HCT116 (cell line): Measurements from ENCODE around the gene ADD2. TPM values are rescaled to one million over a fixed set of nuclear protein-coding genes. Genes with fewer than 3 reads are reported as not detected.

Experiments
- ATAC-seq: fragments of 200-7000 bp; cut with Tn5 transposase; 2 replicates; pipeline ENCODE4 v1.9.1; 2020; ENCODE audit warnings: mild to moderate bottlenecking, moderate library complexity
- BruUV-seq: library from RNA; stranded (reverse); fragments of 400-500 nt; replicated peaks from 2 replicates; lab custom pipeline; 2021; lab: Mats Ljungman, UMichigan
- CTCF ChIA-PET: fragments of 300-600 bp; sonication (Branson Sonifier 250); formaldehyde crosslinking; loops from one replicate; lab custom pipeline; 2021; ENCODE audit warnings: antibody characterized with exemption; lab: Charles Lee
- POLR2A ChIA-PET: fragments of 300-600, 350-600 bp; sonication (Branson Sonifier 250); formaldehyde crosslinking; loops from one replicate; lab custom pipeline; 2021; ENCODE audit warnings: antibody characterized with exemption; lab: Charles Lee
- RAD21 ChIA-PET, 2 experiments: fragments of 300-600 bp; sonication (Branson Sonifier 250); formaldehyde crosslinking; loops; one replicate each; lab custom pipeline; 2023; ENCODE audit warnings: low total read pairs in 2 of 2; ENCODE audit not compliant: uncharacterized antibody in 2 of 2, unreplicated experiment in 2 of 2, low non-redundant PET in 1 of 2; lab: Charles Lee
- DNase-seq: peaks from one replicate; pipeline ENCODE4 v3.0.0-alpha.2; 2010; ENCODE audit warnings: low read depth, low spot score
- H2AFZ ChIP-seq: fragments of 200-600 bp; shearing (Covaris generic), sonication (generic); 2 replicates; pipeline ENCODE4 v1.6.1; 2017; ENCODE audit warnings: low read depth, mixed run types, mixed read lengths, antibody characterized with exemption, low read length; ENCODE audit not compliant: poor library complexity, severe bottlenecking
- H3K27ac ChIP-seq: 2 replicates; pipeline ENCODE4 v1.5.1; 2012; ENCODE audit warnings: low read depth, low read length
- H3K27me3 ChIP-seq: fragments of 200-600 bp; sonication (generic); 2 replicates; pipeline ENCODE4 v1.6.1; 2016; ENCODE audit warnings: mixed run types, low read length, mixed read lengths; ENCODE audit not compliant: insufficient read depth
- H3K36me3 ChIP-seq, 2 experiments: fragments of 200-500 bp in 1 of 2; fragments of 200-600 bp in 1 of 2; sonication (Bioruptor generic) in 1 of 2; sonication (generic) in 1 of 2; 2 replicates each; pipeline versions ENCODE4 v1.5.1 to v1.6.1; 2014 to 2016; ENCODE audit warnings: low read length in 2 of 2, inconsistent platforms in 1 of 2, mixed read lengths in 1 of 2, mixed run types in 1 of 2; ENCODE audit not compliant: insufficient read depth in 2 of 2, control insufficient read depth in 1 of 2
- H3K4me1 ChIP-seq, 2 experiments: fragments of 200-600 bp in 1 of 2; sonication (generic) in 1 of 2; 2 replicates each; pipeline versions ENCODE4 v1.5.1 to v1.6.1; 2012 to 2017; ENCODE audit warnings: low read length in 2 of 2, inconsistent platforms in 1 of 2, mild to moderate bottlenecking in 1 of 2, mixed read lengths in 1 of 2, mixed run types in 1 of 2, moderate library complexity in 1 of 2; ENCODE audit not compliant: insufficient read depth in 2 of 2, control insufficient read depth in 1 of 2
- H3K4me2 ChIP-seq: fragments of 200-600 bp; sonication (generic); 2 replicates; pipeline ENCODE4 v1.6.1; 2017; ENCODE audit warnings: mixed run types, low read length, mixed read lengths
- H3K4me3 ChIP-seq, 2 experiments: fragments of 200-600 bp in 1 of 2; sonication (generic) in 1 of 2; replicated peaks in 1 of 2; 2 replicates each; pipeline ENCODE4 v1.5.1; 2011 to 2016; ENCODE audit warnings: low read length in 2 of 2, control low read depth in 1 of 2, low read depth in 1 of 2, mild to moderate bottlenecking in 1 of 2, mixed read lengths in 1 of 2, mixed run types in 1 of 2
- H3K79me2 ChIP-seq: fragments of 200-600 bp; sonication (generic); 2 replicates; pipeline ENCODE4 v1.6.1; 2017; ENCODE audit warnings: mild to moderate bottlenecking, mixed run types, low read length, moderate library complexity, mixed read lengths; ENCODE audit not compliant: insufficient read depth
- H3K9ac ChIP-seq: fragments of 200-600 bp; sonication (generic); 2 replicates; pipeline ENCODE4 v1.6.1; 2016; ENCODE audit warnings: low read length, mixed read lengths
- H3K9me2 ChIP-seq: fragments of 200-600 bp; sonication (generic), shearing (Covaris generic); 2 replicates; pipeline ENCODE4 v1.6.1; 2017; ENCODE audit warnings: mixed run types, mild to moderate bottlenecking, moderate library complexity; ENCODE audit not compliant: insufficient read depth
- H3K9me3 ChIP-seq, 2 experiments: fragments of 200-500 bp in 1 of 2; fragments of 200-600 bp in 1 of 2; sonication (Bioruptor generic) in 1 of 2; sonication (generic) in 1 of 2; 2 replicates each; pipeline ENCODE4 v1.6.1; 2014 to 2017; ENCODE audit warnings: low read length in 2 of 2, mixed read lengths in 2 of 2, inconsistent platforms in 1 of 2, low read depth in 1 of 2, mild to moderate bottlenecking in 1 of 2, mixed run types in 1 of 2, moderate library complexity in 1 of 2; ENCODE audit not compliant: control insufficient read depth in 1 of 2, insufficient read depth in 1 of 2
- H4K20me1 ChIP-seq: fragments of 200-600 bp; sonication (generic), shearing (Covaris generic); 2 replicates; pipeline ENCODE4 v1.6.1; 2017; ENCODE audit warnings: mixed run types, mild to moderate bottlenecking, moderate library complexity; ENCODE audit not compliant: insufficient read depth
- CEBPB ChIP-seq: IDR thresholded peaks from 2 replicates; pipeline ENCODE4 v1.6.1; 2012; ENCODE audit warnings: low read depth
- EZH2 ChIP-seq: fragments of 200-600 bp; sonication (generic); IDR thresholded peaks from 2 replicates; pipeline ENCODE4 v1.6.1; 2017; ENCODE audit warnings: antibody characterized with exemption, mixed run types
- JUND ChIP-seq: IDR thresholded peaks from 2 replicates; pipeline ENCODE4 v1.6.1; 2012
- POLR2AphosphoS5 ChIP-seq: IDR thresholded peaks from 2 replicates; pipeline ENCODE4 v1.6.1; 2011; ENCODE audit warnings: mild to moderate bottlenecking, low read depth, low read length, moderate library complexity
- RAD21 ChIP-seq: IDR thresholded peaks from 2 replicates; pipeline ENCODE4 v1.6.1; 2012; ENCODE audit warnings: low read depth, mild to moderate bottlenecking
- SIN3A ChIP-seq: IDR thresholded peaks from 2 replicates; pipeline ENCODE4 v1.6.1; 2012; ENCODE audit warnings: low read depth
- SP1 ChIP-seq: IDR thresholded peaks from 2 replicates; pipeline ENCODE4 v1.6.1; 2012; ENCODE audit warnings: low read depth
- SRF ChIP-seq: IDR thresholded peaks from 2 replicates; pipeline ENCODE4 v1.6.1; 2012; ENCODE audit warnings: low read depth
- YY1 ChIP-seq: IDR thresholded peaks from 2 replicates; pipeline ENCODE4 v1.6.1; 2011; ENCODE audit warnings: low read length, low read depth, moderate library complexity, mild to moderate bottlenecking; ENCODE audit not compliant: insufficient replicate concordance; ENCODE audit errors: extremely low read depth
- ZFX ChIP-seq: fragments of 450-650 bp; IDR thresholded peaks from 2 replicates; pipeline ENCODE4 v1.6.1; 2017
- intact Hi-C: fragments of 100-400 bp; cut with micrococcal nuclease; formaldehyde crosslinking; loops from 2 replicates; pipeline ENCODE4 v1.10.0; 2022
- total RNA-seq: library from RNA; stranded (reverse); gene quantifications from one replicate; pipeline ENCODE4 v1.2.1, GENCODE V29; 2021; ENCODE audit not compliant: unreplicated experiment
- TF ChIP-seq, protein P1 (sequence below): IDR thresholded peaks from 2 replicates; pipeline ENCODE4 v1.6.1; 2012
- TF ChIP-seq, protein P2 (sequence below): IDR thresholded peaks from 2 replicates; pipeline ENCODE4 v1.6.1; 2011; ENCODE audit warnings: mild to moderate bottlenecking, low read length, moderate library complexity; ENCODE audit not compliant: insufficient replicate concordance; ENCODE audit errors: extremely low read depth
- TF ChIP-seq, protein P3 (sequence below): IDR thresholded peaks from 2 replicates; pipeline ENCODE4 v1.6.1; 2012; ENCODE audit warnings: low read depth

Gene ADD2
- total RNA-seq, 1 experiment from 2014 or later: 0.15 TPM

DNA sequence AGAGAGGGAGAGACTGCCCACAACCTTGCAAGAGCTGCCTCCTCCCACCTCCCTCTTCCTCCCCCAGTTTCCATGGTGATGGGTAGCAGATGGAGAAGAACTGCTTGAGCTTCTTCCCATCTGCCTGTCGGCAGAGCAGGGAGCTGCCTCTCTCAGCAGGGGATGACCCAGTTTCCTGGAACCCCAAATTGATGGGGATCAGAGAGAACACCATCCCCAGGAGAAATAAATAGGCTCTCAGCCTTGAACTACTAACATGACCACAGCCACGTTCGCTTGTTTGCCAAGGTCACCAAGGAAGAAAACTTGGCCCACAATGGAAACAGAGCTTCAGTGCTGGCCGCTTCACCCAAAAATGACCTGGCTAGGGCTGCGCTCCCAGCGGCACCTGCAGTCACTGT lies 82.2 kb downstream of the ADD2 start:
- Histone ChIP-seq H3K4me3 (no peak overlapping the region), H3K79me2 (no peaks in the 10 kb centered on the region), H3K4me1 (peaks cover 8 to 15% of the 10 kb centered on the region in 2 experiments; a peak in 3 of 4 replicates), H3K9ac (no peak overlapping the region), H3K9me2 (no peaks in the 10 kb centered on the region), H2AFZ (no peak overlapping the region), H3K9me3 (no peaks in the 10 kb centered on the region), H4K20me1 (no peaks in the 10 kb centered on the region), H3K36me3 (no peaks in the 10 kb centered on the region), H3K27ac (no peak overlapping the region), H3K4me2 (no peak overlapping the region), H3K27me3 (no peaks in the 10 kb centered on the region)
- POLR2A ChIA-PET: no interaction called here
- CTCF ChIA-PET: interaction anchor here (0.9 to 1.9 kb wide), 5 partner anchors 13 to 382 kb away, joined by 3 to 14 read pairs (median 10); no protein-coding TSS in a partner anchor
- no peak for DNase-seq
- TF ChIP-seq, protein P1, sequence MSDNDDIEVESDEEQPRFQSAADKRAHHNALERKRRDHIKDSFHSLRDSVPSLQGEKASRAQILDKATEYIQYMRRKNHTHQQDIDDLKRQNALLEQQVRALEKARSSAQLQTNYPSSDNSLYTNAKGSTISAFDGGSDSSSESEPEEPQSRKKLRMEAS: no peak
- TF ChIP-seq ZFX: no peak
- TF ChIP-seq SIN3A: no peak
- RAD21 ChIA-PET: no interaction called here
- BruUV-seq: no TSS peak
- intact Hi-C loops: loop anchor here (10.0 kb wide), 1 partner anchor 99 kb away; no protein-coding TSS in a partner anchor
- ATAC-seq: no peak

DNA sequence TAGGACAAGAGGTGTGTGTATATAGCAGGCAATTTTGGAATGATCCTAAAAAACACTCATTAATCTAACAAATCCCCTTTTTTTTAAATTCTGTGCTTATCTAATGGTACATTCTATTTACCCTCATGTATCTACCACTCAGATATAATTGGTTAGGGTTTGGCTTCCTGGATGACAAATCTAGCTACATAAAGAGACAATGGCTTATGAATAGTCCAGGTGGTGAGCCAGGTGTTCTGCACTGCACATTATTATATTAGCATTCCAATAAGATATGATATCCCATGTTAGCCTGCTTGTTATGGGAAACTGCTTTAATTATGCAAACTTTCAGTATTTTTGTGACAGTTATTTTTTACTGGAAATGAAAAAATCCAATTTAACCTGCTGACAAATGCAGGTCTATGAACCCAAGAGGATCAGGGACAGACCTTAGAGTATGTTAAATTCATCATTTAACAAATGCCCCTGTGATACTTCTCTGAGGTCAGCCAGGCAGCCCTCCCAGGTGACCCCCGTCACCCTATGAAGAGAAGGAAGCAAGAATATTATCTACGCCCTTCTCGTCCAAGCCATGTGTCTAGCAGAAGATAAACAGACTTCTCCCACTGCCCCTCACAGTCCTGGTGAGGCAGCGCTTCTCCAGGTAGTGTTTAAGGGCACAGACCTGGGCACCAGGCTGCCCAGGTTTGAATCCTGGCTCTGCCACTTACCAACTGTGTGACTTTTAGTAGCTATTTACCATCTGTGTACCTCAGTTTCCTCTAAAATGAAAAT lies 83.0 kb downstream of the ADD2 start:
- Histone ChIP-seq H3K9me2 (no peaks in the 10 kb centered on the region), H3K4me1 (peaks cover 8 to 15% of the 10 kb centered on the region in 2 experiments; a peak in 3 of 4 replicates), H3K79me2 (no peaks in the 10 kb centered on the region), H2AFZ (no peak overlapping the region), H3K27me3 (no peaks in the 10 kb centered on the region), H3K9ac (no peak overlapping the region), H4K20me1 (no peaks in the 10 kb centered on the region), H3K9me3 (no peaks in the 10 kb centered on the region), H3K4me2 (no peak overlapping the region), H3K27ac (no peak overlapping the region), H3K4me3 (no peak overlapping the region), H3K36me3 (no peaks in the 10 kb centered on the region)
- ChIA-PET RAD21 (no interaction called here), POLR2A (no interaction called here), CTCF (interaction anchor here (1.9 kb wide), 1 partner anchor 12 kb away, joined by 5 read pairs; no protein-coding TSS in a partner anchor)
- intact Hi-C loops: loop anchor here (10.0 kb wide), 1 partner anchor 100 kb away; no protein-coding TSS in a partner anchor
- DNase-seq: no peak
- BruUV-seq: no TSS peak
- no peak for ATAC-seq
- no peak for TF ChIP-seq JUND
- no peak for TF ChIP-seq EZH2
- TF ChIP-seq, protein P2, sequence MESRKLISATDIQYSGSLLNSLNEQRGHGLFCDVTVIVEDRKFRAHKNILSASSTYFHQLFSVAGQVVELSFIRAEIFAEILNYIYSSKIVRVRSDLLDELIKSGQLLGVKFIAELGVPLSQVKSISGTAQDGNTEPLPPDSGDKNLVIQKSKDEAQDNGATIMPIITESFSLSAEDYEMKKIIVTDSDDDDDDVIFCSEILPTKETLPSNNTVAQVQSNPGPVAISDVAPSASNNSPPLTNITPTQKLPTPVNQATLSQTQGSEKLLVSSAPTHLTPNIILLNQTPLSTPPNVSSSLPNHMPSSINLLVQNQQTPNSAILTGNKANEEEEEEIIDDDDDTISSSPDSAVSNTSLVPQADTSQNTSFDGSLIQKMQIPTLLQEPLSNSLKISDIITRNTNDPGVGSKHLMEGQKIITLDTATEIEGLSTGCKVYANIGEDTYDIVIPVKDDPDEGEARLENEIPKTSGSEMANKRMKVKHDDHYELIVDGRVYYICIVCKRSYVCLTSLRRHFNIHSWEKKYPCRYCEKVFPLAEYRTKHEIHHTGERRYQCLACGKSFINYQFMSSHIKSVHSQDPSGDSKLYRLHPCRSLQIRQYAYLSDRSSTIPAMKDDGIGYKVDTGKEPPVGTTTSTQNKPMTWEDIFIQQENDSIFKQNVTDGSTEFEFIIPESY: no peak
- TF ChIP-seq SRF: no peak
- no peak for TF ChIP-seq SIN3A
- TF ChIP-seq, protein P3, sequence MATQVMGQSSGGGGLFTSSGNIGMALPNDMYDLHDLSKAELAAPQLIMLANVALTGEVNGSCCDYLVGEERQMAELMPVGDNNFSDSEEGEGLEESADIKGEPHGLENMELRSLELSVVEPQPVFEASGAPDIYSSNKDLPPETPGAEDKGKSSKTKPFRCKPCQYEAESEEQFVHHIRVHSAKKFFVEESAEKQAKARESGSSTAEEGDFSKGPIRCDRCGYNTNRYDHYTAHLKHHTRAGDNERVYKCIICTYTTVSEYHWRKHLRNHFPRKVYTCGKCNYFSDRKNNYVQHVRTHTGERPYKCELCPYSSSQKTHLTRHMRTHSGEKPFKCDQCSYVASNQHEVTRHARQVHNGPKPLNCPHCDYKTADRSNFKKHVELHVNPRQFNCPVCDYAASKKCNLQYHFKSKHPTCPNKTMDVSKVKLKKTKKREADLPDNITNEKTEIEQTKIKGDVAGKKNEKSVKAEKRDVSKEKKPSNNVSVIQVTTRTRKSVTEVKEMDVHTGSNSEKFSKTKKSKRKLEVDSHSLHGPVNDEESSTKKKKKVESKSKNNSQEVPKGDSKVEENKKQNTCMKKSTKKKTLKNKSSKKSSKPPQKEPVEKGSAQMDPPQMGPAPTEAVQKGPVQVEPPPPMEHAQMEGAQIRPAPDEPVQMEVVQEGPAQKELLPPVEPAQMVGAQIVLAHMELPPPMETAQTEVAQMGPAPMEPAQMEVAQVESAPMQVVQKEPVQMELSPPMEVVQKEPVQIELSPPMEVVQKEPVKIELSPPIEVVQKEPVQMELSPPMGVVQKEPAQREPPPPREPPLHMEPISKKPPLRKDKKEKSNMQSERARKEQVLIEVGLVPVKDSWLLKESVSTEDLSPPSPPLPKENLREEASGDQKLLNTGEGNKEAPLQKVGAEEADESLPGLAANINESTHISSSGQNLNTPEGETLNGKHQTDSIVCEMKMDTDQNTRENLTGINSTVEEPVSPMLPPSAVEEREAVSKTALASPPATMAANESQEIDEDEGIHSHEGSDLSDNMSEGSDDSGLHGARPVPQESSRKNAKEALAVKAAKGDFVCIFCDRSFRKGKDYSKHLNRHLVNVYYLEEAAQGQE: no peak
- TF ChIP-seq SP1: no peak
- TF ChIP-seq CEBPB: no peak
- TF ChIP-seq POLR2AphosphoS5: no peak
- no peak for TF ChIP-seq YY1
- TF ChIP-seq, protein P1: no peak
- no peak for TF ChIP-seq RAD21
